Sigmoid colon (tissue), 4 donors: ENCODE measurements around the gene CISH.

Experiments used
- POLR2A ChIP-seq, 2 donors: fragments of 450-650 bp; IDR thresholded peaks; one replicate each; pipeline ENCODE4 v1.6.1; 2016; ENCODE audit warnings: antibody characterized with exemption in 2 of 2, mild to moderate bottlenecking in 2 of 2, moderate library complexity in 2 of 2
- POLR2AphosphoS5 ChIP-seq, 4 donors: sonication (generic); formaldehyde crosslinking; IDR thresholded peaks; one replicate each; pipeline ENCODE4 v1.6.1; 2017; ENCODE audit warnings: antibody characterized with exemption in 4 of 4
- TF ChIP-seq, protein P1 (sequence below), 4 experiments: fragments of 450-650 bp in 3 of 4; fragments of 200-600 bp in 1 of 4; IDR thresholded peaks; one replicate each; pipeline ENCODE4 v1.5.1; 2016 to 2019; ENCODE audit warnings: antibody characterized with exemption in 4 of 4, mild to moderate bottlenecking in 3 of 4, moderate library complexity in 2 of 4

- TF ChIP-seq, protein P1, sequence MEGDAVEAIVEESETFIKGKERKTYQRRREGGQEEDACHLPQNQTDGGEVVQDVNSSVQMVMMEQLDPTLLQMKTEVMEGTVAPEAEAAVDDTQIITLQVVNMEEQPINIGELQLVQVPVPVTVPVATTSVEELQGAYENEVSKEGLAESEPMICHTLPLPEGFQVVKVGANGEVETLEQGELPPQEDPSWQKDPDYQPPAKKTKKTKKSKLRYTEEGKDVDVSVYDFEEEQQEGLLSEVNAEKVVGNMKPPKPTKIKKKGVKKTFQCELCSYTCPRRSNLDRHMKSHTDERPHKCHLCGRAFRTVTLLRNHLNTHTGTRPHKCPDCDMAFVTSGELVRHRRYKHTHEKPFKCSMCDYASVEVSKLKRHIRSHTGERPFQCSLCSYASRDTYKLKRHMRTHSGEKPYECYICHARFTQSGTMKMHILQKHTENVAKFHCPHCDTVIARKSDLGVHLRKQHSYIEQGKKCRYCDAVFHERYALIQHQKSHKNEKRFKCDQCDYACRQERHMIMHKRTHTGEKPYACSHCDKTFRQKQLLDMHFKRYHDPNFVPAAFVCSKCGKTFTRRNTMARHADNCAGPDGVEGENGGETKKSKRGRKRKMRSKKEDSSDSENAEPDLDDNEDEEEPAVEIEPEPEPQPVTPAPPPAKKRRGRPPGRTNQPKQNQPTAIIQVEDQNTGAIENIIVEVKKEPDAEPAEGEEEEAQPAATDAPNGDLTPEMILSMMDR (IDR thresholded peaks at IDR 0.05): no peak
- no peak for TF ChIP-seq POLR2AphosphoS5 (IDR thresholded peaks at IDR 0.05)
- TF ChIP-seq POLR2A (IDR thresholded peaks at IDR 0.05): no peak
Measured at GRCh38 chr3:50644561-50644960, 33.0 kb upstream of the CISH start.
